Measurements from ENCODE around the gene IL13RA1. TPM values are rescaled to one million over a fixed set of nuclear protein-coding genes. Genes with fewer than 3 reads are reported as not detected.
"Not testable (repeated sequence)": the region's sequence is repeated elsewhere in the genome, so short reads cannot be mapped to it uniquely, and the experiment has no call there.

IL13RA1 gene
- total RNA-seq, 1 donor from 2014 or later = 19.7 TPM

DNA sequence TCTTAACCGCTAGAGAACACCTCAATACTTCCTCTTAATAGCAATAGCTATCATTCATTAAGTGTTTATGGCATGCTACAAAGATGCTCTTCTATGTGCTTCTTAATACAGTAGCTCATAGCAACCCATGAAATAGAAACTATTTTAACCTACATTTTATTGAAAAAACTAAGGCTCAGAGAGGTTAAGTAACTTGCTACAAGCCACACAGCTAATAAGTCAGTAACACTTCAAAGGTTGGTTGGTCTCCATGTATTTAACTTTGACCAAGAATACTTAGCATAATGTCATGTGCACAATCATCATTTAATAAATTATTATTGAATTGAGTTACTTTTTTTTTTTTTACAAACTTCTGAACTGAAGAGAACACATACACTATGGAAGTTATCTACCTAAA, 36.1 kb downstream of the IL13RA1 start:
- no peak for ATAC-seq
- DNase-seq (ENCODE audit: missing footprints) = no peak
- intact Hi-C loops (cut with DNase I) = no loop called here

DNA sequence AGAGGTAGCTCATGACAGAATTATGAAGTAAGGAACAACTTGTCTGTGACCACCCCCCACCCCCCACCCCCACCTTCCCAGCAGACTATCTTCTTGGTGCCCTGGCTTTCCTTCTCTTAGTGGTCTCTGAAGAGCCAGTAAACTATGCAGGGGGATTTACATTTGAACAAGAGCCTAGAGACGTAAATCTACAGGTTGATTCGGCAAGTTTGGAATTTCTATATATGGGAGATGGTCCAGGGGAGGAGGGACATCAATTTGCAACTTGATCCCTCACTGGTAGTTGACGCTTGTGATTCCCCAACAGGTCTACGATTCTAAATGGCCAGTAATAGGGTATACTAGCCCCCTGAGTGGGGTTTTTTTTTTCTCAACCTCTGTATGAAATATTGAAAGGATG, 36.7 kb downstream of the IL13RA1 start:
- ATAC-seq (no peak), DNase-seq (ENCODE audit: missing footprints) (no peak)
- intact Hi-C loops (cut with DNase I) = no loop called here

DNA sequence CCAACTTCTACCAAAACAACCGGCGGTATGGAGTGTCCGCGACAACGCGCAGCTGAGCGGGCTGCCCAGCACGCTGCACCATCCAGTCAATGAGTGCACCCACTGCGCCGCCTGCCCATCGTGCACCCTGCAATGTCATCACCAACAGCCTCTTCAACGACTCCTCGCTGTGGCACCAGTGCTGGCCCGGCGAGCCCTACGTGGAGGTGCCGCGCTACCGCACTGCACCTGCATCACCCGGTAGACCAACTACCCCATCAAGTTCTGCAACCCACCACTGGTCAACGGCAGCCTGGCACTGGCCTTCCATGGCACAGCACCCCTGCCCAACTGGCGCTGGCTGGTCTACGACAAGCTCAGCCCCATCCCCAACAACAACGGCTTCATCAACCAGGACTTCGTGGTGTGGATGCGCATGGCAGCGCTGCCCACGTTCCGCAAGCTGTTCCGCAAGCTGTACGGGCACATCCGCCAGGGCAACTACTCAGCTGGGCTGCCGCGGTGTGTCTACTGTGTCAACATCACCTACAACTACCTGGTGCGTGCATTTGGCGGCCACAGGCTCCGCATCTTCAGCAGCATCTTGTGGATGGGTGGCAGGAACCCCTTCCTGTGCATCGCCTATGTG, 42.8 kb downstream of the IL13RA1 start:
- ATAC-seq (no peak), DNase-seq (ENCODE audit: missing footprints) (peak; percentile 46)
- intact Hi-C loops (cut with DNase I) = no loop called here

DNA sequence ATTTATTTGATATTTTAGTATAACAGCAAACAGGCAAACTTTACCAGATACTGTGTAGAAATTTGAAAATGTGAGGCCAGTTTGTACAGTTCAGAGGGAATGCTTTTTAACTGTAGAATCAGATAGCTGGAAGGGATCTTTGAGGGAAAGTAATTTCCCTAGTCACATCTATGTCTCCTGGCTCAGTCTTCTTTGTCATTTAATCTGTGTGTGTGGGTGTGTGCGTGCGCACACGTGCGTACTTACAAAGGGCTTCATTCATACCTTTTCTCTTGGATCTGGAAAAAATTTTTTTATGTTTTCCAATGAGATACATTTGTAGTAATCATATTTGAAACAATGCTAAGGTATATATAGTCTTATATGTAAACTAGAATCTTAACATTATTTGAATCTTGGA, 44.6 kb downstream of the IL13RA1 start:
- DNase-seq (ENCODE audit: missing footprints) (no peak), ATAC-seq (no peak)
- intact Hi-C loops (cut with DNase I) = no loop called here

DNA sequence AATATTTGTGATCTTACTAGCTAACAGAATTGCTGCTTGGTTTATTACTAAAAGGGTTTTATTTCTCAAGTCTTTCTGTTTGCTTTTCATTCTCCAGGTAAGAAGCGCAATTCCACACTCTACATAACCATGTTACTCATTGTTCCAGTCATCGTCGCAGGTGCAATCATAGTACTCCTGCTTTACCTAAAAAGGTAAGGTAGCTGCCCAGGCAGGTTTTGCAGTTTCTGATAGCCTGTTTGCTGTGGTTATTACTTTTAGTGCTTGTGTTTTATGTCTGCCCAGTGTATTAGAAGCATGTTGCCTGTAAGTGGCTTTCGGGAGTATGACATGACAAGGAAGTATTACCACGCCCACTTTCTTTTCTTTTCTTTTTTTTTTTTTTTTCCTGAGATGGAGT, 46.4 kb downstream of the IL13RA1 start:
- no peak for ATAC-seq
- intact Hi-C loops (cut with DNase I) = no loop called here
- no peak for DNase-seq (ENCODE audit: missing footprints)

DNA sequence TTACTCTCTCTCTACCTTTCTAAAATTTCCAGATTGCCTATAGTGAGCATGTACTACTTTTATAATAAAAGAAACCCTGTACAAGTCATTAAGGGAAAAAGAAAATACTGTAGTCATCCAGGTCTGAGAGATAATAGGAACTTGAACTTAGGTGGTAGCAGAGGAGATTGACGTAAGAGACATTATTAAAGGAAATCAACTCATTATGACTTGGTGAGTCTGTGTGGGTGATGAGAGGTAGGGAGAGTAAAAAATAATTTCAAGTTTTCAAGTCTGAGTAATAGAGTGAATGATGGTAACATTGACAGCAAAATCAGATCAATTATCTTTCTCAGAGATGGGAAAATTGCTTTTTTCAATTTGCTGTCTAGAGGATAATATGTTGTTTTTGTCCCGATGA, 52.2 kb downstream of the IL13RA1 start:
- intact Hi-C loops (cut with DNase I) = no loop called here
- DNase-seq (ENCODE audit: missing footprints) (no peak), ATAC-seq (no peak)

DNA sequence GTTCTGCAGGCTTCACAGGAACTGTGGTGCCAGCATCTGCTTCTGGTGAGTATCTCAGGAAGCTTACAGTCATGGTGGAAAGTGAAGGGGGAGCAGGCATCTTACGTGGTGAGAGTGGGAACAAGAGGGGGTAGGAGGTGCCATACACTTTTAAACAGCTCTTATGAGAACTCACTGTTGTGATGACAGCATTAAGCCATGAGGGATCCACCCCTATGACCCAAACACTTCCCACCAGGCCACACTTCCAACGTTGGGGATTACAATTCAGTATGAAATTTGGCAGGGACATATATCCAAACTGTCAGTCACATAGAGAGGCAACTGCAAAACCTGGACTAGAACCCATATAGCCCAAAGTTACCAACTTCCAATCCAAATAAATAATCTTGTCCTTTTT, 53.1 kb downstream of the IL13RA1 start:
- DNase-seq (ENCODE audit: missing footprints) (no peak), ATAC-seq (peak; percentile 62)
- intact Hi-C loops (cut with DNase I) = no loop called here

DNA sequence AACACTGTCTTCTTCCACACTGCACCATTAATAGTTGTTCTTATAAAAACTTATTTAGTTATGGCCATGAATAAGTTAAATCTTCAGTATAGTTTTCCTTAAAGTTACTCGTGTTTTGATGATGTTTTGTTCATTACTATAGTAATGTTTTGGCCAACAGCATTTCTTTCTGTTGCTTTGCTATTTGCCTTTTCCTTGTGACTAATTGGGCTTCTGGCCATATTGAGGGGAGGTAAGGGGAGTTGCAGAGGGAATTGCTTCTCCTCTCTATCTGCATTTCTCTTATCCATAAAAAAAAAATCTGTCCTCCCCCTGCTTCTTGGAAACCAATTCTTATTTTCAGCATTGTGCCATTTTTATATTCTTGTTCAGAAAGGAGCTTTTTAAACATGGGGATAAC, 53.5 kb downstream of the IL13RA1 start:
- intact Hi-C loops (cut with DNase I) = no loop called here
- ATAC-seq = no peak
- DNase-seq (ENCODE audit: missing footprints) = no peak

DNA sequence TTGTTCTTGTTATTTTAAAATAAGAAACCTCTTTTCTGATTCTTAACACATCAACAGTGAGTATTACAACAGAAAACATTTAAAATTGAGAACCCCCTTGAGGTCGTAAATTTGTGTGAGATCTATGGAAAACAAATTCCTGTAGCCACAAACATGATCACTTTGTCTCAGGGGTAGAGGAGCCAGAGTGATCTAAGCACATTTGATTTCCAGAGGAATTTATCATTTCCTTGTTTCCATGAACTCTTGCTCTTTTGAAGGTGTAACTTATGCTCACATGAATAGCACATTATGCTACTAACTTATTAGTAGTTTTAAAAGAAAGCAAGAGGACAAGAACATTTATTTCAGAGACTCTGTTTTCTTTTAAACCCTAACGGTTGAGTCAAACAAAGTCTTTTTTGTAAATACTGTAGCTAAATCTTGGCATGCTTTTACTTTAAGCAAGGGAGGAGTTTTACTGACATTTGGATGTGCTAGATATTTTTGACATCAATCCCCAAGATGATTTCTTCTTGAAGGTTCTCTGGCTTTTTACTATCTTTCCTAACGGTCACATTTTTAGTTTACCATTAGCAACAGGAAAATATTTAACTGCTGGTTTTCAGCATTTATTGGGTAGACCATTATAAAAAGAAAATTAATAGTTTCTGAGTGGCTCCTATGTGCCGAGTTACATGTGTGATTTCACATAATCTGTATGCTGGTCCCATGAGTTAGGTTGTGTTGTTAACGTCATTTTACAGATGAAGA, 68.3 kb downstream of the IL13RA1 start:
- DNase-seq (ENCODE audit: missing footprints) (no peak), ATAC-seq (no peak)
- intact Hi-C loops (cut with DNase I) = no loop called here

DNA sequence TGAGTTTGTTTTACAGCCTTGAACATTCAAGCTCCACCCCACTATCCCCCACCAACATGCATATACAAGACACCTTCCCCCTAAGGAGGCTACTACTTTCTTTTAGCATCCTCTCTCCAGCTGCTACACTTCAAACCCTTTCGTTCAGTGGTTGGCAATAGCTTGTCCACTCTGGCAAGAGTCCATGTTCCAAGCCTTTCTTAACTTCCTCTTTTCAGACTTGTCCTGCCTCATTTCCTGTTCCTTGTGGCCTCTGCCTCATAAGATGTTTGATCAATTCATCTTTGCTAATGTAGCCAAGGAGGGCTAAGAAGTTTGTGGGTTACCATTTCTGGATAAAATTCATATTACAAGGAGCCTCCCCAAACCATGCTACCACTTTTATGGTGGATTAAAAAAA, 75.5 kb downstream of the IL13RA1 start:
- intact Hi-C loops (cut with DNase I) = no loop called here
- ATAC-seq (no peak), DNase-seq (ENCODE audit: missing footprints) (no peak)

DNA sequence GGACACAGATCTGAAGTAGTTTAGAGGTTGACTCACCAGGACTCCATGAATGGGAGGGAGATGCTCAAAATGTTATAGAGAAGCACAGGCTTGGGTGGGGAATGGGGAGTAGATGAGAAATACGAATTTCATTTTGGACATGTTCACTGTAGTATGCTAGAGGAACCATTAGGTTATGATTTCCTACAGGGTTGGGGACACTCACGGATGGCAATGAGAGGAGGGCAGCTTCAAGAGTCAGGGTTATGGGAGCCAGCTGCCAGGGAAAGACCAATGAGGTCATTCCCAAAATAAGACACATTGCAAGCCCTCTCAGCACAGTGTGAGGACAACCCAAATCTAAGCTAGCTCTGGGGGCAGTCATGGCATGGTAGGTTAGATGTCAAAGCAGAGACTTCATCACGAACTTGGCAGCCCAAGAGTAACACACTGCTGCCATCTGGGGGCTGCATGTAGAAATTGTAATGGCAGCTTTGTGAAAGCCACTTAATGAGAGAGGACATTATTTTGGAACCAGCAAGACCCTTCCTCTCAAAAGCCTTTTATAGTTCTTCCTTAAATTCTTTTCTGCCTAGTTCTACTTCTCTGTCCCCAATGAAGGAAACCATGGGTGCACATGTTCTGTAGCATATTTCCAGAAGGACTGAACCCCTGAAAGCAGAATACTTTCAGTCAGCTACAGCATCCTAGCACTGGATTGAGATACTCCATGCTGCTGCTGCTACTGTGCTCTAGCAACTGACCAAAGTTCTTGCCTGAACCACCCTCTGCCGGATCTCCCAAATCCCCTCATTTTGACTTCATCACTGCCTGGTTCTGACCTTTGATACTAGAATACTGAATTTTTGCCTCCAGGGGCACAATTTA, 80.0 kb downstream of the IL13RA1 start:
- intact Hi-C loops (cut with DNase I) = loop anchor here (1.0 kb wide), 1 partner anchor 163 kb away; no protein-coding TSS in a partner anchor
- ATAC-seq (peak; percentile 50), DNase-seq (ENCODE audit: missing footprints) (no peak)

DNA sequence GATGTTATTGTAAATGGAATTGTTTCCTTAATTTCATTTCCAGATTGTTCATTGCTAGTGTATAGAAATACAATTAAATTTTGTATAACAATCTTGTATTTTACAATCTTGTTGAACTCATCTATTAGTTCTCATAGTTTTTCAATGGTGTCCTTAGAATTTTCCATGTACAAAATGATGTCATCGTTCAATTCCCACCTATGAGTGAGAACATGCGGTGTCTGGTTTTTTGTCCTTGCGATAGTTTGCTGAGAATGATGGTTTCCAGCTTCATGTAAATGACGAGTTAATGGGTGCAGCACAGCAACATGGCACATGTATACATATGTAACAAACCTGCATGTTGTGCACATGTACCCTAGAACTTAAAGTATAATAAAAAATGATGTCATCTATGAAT, 89.9 kb downstream of the IL13RA1 start:
- DNase-seq (ENCODE audit: missing footprints); intact Hi-C loops (cut with DNase I); ATAC-seq: not testable (repeated sequence)

DNA sequence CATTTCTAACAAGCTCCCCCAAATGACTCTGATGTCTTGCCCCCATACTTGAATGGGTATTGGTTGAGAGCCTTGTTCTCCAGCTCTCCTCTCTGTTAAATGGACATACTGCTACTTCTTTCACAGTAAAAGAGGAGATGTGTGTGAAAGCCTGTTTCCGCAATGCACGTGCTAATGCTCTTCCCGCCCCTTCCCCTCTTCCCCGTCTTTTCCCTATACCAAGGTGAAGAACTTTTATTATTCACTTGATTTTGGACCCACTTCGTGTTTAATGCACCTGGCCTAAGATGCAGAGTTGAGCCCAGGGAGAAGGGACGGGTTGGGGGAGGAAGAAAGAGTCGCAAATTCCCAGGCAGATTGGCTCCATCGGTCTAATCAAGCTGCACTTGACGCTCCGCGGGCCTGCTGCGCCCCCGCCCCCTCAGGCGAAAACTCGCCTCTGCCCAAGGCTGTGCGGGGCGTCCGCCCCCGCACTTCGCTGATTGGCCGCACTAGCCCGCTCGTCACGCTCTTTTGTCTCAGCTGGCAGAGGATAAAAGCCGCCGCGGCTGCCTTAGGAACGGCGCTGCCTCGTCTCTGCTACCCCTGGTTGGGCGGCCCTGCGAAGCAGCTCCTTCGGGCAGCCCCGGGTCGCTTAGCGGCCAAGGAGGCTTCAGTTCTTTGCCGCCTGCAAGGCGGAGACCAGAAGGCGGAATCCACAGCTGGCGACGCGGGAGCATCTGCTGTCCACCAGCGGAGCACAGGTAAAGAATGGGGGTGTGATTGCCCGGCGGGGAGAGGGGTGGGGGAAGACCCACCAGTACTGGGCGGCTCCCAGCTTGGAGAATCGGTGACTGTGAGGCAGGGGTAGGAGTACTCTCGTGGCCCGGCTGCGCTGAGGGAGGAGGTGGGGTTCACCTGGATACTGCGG, 96.1 kb downstream of the IL13RA1 start, which contains the start of gene ZCCHC12:
Gene ZCCHC12, plus strand, starts transcription at position 562 of the 910 bp plus-strand sequence. CDS start 1,421 bp downstream, outside the sequence.
- intact Hi-C loops (cut with DNase I) = no loop called here
- ATAC-seq (peak; percentile 23), DNase-seq (ENCODE audit: missing footprints) (no peak)

DNA sequence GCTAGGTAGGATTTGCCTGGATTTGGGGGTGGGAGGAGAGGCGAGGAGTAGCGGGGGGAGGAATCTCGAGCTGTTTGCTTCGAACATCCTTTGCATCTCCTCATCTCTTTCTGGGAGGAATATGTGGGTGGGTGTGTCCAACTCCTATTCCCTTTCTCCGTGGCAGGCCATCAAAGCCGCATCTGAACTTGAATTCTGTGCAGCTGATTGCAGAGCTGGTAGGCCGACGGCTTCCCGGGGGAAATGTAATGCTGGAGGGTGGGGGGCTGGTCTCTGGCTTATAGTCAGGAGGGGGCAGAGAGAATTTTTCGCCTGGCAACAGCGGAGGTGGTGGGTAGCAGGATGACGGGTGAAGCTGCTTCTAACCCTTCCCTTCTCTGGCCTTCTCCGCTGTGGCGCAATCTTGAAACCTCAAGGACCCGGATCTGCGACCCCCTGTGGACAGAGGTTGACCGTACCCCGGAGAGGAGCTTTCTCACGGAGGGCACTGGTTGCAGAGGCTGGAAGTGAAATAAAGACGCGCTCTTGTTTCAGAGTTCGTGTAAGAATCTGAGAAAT, 96.8 kb downstream of the IL13RA1 start:
- intact Hi-C loops (cut with DNase I) = no loop called here

DNA sequence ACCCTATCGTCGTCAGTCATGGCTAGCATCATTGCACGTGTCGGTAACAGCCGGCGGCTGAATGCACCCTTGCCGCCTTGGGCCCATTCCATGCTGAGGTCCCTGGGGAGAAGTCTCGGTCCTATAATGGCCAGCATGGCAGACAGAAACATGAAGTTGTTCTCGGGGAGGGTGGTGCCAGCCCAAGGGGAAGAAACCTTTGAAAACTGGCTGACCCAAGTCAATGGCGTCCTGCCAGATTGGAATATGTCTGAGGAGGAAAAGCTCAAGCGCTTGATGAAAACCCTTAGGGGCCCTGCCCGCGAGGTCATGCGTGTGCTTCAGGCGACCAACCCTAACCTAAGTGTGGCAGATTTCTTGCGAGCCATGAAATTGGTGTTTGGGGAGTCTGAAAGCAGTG, 97.8 kb downstream of the IL13RA1 start:
- intact Hi-C loops (cut with DNase I) = no loop called here
- DNase-seq (ENCODE audit: missing footprints) = no peak
- ATAC-seq = no peak

More for the DNA sequence above, 96.8 kb downstream of the IL13RA1 start:
- DNase-seq (ENCODE audit: missing footprints) (no peak), ATAC-seq (no peak)

DNA sequence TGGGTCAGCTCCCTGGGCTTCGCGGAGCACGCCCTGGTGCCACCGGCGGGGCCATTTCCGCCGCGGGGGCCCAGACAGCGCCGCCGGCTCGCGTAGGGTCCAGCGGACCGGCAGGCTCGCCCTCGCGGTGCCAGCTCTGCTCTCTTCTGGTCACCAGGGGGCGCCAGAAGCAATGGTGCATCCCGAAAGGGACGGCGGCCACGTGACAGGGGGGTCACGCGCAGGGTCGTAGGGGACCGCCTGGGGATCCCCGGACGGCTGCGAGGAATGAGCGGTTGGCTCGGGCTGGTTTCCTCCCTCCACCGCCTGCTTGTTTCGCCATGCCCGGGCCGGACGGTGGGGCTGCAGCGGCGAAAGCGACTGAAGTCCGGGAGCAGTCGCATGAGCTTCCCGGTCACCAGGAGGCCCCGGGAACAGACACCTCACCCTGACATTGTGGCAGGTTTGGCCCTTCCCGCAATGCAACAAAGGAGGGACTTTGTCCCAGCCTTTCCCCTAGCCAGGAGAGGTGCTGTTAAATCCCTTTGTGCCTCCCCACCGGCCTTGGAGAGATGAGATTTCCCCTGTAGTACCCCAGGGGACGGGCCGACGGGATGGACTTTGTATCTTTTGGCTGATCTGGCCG, 112.0 kb downstream of the IL13RA1 start:
- ATAC-seq = peak; percentile 89
- intact Hi-C loops (cut with DNase I) = no loop called here
- peak; percentile 88 for DNase-seq (ENCODE audit: missing footprints)

All from Right ventricle myocardium inferior (tissue), 1 donor.